GM12874 (cell line): ENCODE data around the gene GPD1.

ENCODE experiments used
- TF ChIP-seq, protein P1 (sequence below): IDR thresholded peaks from 2 replicates; pipeline ENCODE4 v1.5.1; 2011; ENCODE audit warnings: low read depth, mild to moderate bottlenecking, control low read depth, low read length, moderate library complexity; ENCODE audit not compliant: insufficient read depth

Gene GPD1

DNA sequence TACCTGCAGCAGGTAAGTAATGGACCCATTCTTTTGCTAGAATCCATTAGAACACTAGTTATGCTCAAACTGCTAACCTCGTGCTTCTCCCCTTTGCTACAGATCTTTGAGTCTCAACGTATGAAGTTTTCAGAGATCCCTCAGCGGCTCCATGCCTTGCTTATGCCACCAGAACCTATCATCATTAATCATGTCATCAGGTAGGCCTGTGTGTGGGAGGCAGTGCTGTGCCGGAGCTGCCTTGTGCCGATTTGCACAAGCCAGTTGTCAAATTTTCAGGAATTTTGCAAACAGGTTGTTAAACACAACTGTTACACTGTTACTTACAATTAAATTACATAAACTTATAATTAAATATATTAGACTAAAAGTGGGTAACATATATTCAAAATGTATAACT, 13.4 kb upstream of the GPD1 start:
- TF ChIP-seq, protein P1, sequence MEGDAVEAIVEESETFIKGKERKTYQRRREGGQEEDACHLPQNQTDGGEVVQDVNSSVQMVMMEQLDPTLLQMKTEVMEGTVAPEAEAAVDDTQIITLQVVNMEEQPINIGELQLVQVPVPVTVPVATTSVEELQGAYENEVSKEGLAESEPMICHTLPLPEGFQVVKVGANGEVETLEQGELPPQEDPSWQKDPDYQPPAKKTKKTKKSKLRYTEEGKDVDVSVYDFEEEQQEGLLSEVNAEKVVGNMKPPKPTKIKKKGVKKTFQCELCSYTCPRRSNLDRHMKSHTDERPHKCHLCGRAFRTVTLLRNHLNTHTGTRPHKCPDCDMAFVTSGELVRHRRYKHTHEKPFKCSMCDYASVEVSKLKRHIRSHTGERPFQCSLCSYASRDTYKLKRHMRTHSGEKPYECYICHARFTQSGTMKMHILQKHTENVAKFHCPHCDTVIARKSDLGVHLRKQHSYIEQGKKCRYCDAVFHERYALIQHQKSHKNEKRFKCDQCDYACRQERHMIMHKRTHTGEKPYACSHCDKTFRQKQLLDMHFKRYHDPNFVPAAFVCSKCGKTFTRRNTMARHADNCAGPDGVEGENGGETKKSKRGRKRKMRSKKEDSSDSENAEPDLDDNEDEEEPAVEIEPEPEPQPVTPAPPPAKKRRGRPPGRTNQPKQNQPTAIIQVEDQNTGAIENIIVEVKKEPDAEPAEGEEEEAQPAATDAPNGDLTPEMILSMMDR: no peak

DNA sequence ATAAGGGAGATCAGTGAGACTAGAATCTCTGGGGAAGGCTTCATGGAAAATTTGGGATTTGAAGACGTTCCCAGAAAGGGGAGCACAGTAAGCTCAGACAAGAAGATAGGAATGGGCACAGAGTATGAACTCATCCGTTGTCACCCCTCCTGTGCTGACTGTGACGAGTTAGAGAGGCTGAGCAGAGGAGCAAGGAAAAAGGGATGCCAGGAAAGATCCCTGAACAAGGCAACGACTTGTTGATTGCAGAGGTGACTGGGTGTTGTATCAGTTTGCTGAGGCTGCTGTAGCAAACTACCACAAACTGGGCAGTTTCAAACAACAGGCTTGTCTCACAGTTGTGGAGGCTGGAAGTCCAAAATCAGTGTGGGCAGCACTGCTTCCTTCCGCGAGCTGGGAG, 5.9 kb upstream of the GPD1 start:
- TF ChIP-seq, protein P1: no peak

DNA sequence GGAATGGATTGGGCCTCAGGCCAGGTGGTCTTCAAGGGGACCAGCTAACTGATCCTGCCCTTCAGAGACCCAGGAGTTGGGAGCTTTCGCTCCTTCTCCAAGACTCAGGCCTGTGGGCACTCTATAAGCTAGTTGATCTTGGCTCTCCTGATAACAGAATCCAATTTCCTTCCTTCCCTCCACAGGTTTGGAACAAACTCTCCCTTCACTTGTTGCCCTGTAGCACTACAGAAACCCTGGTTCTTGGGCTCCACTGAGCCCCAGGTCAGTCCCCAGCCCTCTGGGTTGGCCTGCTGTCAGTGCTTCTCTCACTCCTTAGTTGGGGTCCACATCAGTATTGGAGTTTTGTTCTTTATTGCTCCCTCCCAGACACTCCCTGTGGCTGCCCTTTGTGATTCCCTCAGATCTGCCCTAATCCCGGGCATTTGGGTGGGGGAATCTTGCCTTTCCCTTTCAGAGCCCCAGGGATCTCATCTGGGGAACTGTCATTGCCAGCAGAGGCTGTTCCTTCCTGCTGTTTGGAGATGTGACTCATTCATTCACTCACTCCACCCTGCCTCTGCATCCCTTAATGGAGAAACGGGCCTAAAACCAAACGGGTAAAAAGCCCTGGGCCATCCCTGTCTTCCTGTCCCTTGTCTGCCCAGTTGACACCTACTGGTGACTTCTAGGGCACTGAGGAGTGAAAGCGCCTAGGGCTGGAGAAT, 4.4 kb upstream of the GPD1 start:
- TF ChIP-seq, protein P1: no peak

DNA sequence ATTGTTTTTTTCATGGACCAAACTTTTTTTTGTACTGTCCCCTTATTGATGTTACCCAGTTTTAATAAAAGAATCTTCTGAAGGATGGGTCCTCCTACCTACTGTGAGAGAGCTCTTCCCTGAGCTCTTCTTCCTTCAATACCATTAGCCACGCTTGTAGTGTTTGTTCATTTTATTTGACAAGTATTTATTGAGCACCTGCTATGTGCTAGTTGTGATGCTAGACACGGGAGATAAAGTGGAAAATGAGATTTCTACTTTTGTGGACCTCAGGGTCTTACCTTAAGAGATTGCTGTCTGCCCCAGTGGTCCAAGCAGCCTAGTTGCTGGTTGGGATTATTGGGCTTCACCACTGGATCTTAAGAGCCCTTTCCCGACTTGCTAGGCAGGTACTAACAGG, 3.2 kb upstream of the GPD1 start:
- TF ChIP-seq, protein P1: no peak

DNA sequence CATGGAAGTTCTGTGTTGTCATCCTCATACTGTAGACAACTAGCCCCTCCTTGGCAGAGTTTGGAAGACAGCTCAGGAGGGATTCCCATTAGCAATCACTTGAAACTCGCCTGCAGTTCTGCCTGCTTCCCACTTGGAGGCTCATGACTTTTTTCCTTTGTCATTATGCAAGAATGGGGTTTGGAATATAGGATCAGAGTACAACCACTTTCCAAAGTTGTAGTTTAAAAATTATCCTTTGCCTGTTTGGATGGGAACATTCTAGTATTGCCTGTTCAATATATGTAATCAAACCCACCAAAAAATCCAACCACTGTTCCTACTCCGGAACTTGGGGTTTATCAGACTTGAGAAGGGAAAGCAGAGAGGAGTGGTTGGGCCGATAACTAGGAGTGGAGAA, 2.1 kb upstream of the GPD1 start:
- TF ChIP-seq, protein P1: no peak

DNA sequence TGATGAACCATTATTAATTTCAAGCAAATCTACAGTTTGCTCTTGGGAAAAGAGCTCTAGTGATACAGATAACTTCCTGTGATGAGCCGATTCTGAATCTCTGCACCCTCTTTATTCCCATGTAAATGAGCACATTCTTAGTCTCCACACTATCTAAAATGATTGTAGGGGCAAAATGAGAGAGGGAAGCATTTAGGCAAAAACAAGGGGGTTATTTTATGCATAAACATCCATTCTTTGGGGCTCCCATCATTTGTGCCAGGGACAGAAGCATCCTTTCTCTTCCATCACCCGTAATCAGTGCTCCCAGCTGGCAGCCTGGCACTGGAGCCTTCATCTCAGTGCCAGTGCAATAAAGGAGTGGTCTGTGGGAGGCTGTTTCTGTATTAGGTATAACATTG, 1.7 kb upstream of the GPD1 start:
- TF ChIP-seq, protein P1: no peak

DNA sequence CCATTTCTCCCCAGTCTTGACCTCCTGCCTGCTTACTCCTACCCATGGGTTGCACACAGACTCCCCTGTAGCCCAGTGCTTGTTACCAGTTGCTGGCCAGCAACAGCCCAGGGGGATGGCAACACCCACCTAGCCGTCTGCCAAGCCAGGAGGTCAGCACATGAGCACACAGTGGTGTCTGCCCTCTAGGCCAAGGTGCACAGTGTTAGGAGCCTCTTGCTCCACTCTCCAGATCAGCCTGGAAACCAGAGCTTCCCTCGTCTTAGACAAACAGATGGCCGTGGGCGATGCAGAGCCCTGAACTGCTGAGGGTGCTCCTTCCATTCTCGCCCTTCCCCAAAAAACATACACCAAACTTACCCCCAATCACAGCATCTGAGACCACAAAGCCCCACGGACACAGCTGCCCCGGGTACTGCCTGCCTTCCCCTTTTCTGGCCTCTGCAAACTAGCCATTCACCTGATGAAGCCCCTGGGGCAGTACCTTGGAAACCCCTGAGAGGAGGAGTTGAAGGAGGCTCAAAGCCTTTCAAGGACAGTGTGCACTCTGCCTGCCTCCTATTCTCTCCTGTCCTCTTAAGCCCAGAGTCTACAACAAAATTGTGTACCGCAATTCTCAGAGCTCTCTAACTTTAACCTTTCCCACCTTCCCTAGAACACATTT, 1.0 kb upstream of the GPD1 start:
- TF ChIP-seq, protein P1: no peak
